Fibroblast of skin of right quadriceps (primary cell): ENCODE measurements around the gene PALLD.

Experiments used
- DNase-seq: peaks from one replicate; pipeline ENCODE4 v3.0.0-alpha.2; 2013

PALLD gene

GRCh38 chr4:168881781-168882420 lies 385.0 kb downstream of the PALLD start:
- no peak for DNase-seq

- peak; percentile 73 for DNase-seq
Measured at GRCh38 chr4:168882650-168883233, 385.9 kb downstream of the PALLD start.

GRCh38 chr4:168883513-168883912 lies 386.7 kb downstream of the PALLD start:
- DNase-seq = peak; percentile 78

- DNase-seq = no peak
Measured at GRCh38 chr4:168884251-168885124, 387.6 kb downstream of the PALLD start.

- no peak for DNase-seq
Measured at GRCh38 chr4:168885400-168885799, 388.5 kb downstream of the PALLD start.

GRCh38 chr4:168886351-168886750 lies 389.5 kb downstream of the PALLD start:
- peak; percentile 81 for DNase-seq

GRCh38 chr4:168887809-168888208 lies 391.0 kb downstream of the PALLD start:
- no peak for DNase-seq

- no peak for DNase-seq
Measured at GRCh38 chr4:168888715-168889215, 391.9 kb downstream of the PALLD start.

- DNase-seq = no peak
Measured at GRCh38 chr4:168891086-168891485, 394.2 kb downstream of the PALLD start.

- no peak for DNase-seq
Measured at GRCh38 chr4:168891688-168892087, 394.8 kb downstream of the PALLD start.

GRCh38 chr4:168892475-168892874 lies 395.6 kb downstream of the PALLD start:
- no peak for DNase-seq

GRCh38 chr4:168893205-168893604 lies 396.4 kb downstream of the PALLD start:
- no peak for DNase-seq

GRCh38 chr4:168893807-168894206 lies 397.0 kb downstream of the PALLD start:
- DNase-seq = no peak

GRCh38 chr4:168900080-168900479 lies 403.2 kb downstream of the PALLD start:
- no peak for DNase-seq

- DNase-seq = peak; percentile 39
Measured at GRCh38 chr4:168907119-168907698, 410.4 kb downstream of the PALLD start.

GRCh38 chr4:168908093-168908492 lies 411.2 kb downstream of the PALLD start:
- peak; percentile 78 for DNase-seq

- DNase-seq = no peak
Measured at GRCh38 chr4:168908851-168909273, 412.0 kb downstream of the PALLD start.

- DNase-seq = no peak
Measured at GRCh38 chr4:168914095-168914494, 417.2 kb downstream of the PALLD start.

- peak; percentile 57 for DNase-seq
Measured at GRCh38 chr4:168917138-168917779, 420.4 kb downstream of the PALLD start.

- no peak for DNase-seq
Measured at GRCh38 chr4:168919706-168920324, 423.0 kb downstream of the PALLD start.

GRCh38 chr4:168920441-168921065 lies 423.7 kb downstream of the PALLD start:
- no peak for DNase-seq
